HG02571 (cell line): ENCODE measurements around the gene FER1L5.

Source experiments
- ATAC-seq: cut with Tn5 transposase; IDR thresholded peaks from one replicate; pipeline ENCODE4 v1.9.1; 2021; ENCODE audit warnings: mild to moderate bottlenecking, moderate library complexity; ENCODE audit not compliant: unreplicated experiment

The FER1L5 gene

DNA sequence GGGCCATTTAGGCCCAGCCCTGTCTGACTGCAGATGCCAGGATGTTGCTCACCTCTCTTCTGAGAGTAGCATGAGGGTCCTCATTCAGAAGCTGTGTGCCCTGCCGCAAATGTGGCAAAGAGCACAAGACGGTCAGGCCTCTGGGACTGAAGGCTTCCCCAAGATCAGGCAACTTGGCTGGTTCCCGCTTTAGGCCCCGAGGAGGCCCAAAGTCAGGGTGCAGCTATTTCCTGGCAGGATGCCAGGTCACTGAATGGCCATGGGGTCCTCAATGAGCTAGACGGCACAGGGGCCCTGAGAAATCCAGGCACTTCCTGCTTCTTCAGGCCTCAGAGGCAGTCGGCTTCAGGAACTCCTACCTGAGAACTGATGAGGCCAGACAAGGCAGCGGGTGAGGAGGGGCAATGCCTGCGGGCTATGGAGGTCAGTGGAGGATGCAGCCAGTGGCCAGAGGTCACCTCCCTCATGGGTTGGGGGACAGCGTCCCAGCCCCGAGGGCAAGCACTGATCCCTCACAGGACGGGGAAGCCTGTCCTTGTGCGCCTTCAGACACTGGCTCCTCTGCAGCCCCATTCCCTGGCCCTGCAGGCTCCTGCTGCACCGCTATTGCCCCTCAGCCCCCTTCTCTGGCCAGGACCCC, 52.4 kb downstream of the FER1L5 start:
- ATAC-seq: no peak

DNA sequence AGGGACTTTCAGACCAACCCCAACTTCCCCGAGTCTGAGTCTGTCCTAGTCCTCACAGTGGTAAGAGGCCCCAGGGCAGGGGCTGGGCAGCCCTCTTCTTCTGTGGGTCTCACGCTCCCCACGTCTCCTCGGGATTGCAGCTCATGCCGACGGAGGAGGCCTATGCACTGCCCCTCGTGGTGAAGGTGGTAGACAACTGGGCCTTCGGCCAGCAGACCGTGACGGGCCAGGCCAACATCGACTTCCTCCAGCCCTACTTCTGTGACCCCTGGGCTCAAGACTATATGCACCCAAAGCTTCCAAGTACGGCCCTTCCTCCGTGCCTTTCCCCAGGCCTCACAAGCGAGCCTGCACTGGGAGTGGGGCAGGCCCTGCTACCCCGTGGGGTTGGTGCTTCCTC, 53.0 kb downstream of the FER1L5 start:
- ATAC-seq: no peak

DNA sequence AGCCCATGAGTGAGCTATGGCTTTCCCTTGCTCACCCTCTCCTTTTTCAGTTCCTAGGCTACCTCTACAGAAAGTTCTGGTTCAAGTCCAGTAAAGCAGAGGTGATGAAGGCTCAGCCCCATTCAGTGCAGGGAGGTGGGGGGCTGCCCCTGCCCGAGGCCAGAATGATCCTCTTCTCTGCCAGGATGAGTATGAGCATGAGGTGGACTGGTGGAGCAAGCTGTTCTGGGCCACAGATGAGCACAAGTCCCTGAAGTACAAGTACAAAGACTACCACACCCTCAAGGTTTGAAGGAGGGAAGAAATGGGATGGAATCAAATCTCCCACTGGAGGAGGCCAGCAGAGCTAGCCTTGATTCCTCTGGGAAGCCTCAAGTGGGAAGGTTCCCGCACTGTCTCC, 54.9 kb downstream of the FER1L5 start:
- no peak for ATAC-seq

- ATAC-seq: no peak
Observed at GRCh38 chr2:96698221-96698861, 55.8 kb downstream of the FER1L5 start.

- no peak for ATAC-seq
Observed at GRCh38 chr2:96699021-96699420, 56.5 kb downstream of the FER1L5 start.

DNA sequence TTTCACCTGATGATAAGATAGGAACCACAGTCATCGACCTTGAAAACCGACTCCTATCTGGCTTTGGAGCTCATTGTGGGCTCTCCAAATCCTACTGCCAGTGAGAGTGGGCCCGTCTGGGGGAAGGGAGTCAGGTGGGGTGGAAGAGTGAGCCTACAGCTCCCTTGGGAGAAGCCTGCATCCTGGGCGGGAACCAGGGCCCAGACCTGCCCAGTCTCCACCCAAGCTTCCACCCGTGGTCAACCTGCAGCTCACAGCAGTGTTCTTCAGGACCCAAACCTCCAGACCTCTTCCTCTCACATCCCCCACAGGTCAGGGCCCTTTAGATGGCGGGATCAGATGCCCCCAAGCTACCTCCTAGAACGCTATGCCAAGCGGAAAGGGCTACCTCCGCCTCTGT, 57.1 kb downstream of the FER1L5 start:
- no peak for ATAC-seq

DNA sequence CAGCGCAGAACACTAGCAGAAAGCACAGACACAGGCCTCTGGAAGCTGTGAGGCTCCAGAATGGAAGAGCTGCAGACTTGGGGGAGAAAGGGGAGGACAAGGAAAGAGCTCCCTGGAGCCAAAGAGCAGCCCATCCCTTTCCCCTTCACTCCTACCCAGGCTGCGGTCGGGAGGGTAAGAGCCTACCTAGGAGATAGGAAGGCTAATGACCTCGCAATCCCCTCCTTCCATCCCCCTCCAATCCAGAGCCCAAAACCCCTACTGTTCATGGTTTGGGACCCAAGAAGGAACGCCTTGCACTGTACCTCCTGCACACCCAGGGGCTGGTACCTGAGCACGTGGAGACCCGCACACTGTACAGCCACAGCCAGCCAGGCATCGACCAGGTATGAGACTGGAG, 57.5 kb downstream of the FER1L5 start:
- no peak for ATAC-seq

- ATAC-seq: no peak
Observed at GRCh38 chr2:96701636-96702035, 59.1 kb downstream of the FER1L5 start.

DNA sequence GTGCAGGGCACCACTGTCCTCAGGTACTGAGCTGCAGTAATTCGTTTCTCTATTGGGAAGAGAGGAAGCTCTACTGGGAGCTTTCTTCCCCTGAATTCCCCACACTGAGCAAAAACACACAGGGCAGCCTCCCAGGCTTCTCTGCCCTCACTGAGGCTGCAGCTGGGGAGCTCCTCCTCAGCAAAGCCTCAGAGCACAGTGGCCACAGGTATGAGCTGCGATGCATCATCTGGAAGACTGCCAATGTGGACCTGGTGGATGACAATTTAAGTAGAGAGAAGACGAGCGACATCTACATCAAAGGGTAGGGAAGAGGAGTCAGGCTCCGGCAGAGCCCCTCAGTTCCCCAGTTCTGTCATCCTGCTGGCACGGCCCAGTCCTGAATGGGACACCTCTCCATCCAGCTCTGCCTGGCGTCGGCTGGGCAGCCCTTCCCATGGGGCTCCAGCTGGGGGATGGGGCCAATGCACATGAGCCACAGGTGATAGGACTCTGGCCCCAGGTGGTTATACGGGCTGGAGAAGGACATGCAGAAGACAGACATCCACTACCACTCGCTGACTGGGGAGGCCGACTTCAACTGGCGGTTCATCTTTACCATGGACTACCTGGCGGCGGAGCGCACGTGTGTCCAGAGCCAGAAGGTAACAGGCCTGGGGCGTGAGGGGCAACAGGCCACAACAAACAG, 59.7 kb downstream of the FER1L5 start:
- no peak for ATAC-seq

DNA sequence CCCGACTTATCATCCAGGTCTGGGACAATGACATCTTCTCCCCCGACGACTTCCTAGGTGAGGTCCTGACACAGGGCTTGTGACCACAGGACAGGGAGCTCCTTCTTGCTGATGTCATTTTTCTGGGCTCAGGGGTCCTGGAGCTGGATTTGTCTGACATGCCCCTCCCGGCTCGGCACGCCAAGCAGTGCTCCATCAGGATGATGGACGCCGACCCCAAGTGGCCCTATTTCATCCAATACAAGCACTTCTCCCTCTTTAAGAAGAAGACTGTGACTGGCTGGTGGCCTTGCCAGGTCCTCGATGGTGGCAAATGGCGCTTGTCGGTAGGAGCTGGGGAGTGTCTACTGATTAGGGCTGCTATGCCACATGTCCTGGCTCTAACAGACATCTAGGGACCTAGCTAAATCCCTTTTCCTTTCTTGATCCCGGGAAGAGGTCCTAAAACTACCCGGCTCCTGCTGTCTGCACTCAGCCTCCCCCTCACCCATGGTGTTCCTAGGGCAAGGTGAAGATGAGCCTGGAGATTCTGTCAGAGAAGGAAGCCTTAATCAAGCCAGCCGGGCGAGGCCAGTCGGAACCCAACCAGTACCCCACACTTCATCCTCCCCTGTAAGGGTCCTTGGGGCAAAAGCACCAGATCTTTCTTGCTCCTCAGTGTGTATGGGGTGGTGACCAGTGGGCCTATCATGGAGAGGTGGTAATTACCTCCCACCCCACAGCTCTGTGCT, 60.6 kb downstream of the FER1L5 start:
- no peak for ATAC-seq

GRCh38 chr2:96710985-96711384, 68.4 kb downstream of the FER1L5 start:
- ATAC-seq: no peak

GRCh38 chr2:96715658-96716057, 73.1 kb downstream of the FER1L5 start:
- ATAC-seq: no peak

GRCh38 chr2:96716388-96716787, 73.8 kb downstream of the FER1L5 start:
- no peak for ATAC-seq

GRCh38 chr2:96726131-96726530, 83.6 kb downstream of the FER1L5 start:
- no peak for ATAC-seq

- no peak for ATAC-seq
Observed at GRCh38 chr2:96727431-96727830, 84.9 kb downstream of the FER1L5 start.

DNA sequence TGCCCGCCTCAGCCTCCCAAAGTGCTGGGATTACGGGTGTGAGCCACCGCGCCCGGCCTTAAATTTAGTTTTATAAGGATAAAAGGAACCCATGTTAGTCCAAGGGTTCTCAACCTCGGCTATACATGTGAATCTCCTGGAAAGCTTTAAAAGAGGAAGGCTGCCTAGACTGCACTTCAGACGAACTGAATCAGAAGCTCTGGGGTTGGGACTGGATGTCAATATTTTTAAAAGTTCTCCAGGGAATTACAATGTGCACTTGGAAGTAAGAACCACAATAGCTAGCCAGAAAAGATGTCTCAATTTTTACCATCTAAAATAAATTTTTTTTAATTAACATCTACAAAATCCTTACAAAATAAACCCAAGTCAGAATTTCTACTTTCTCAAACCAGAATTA, 87.2 kb downstream of the FER1L5 start:
- no peak for ATAC-seq

- ATAC-seq: no peak
Observed at GRCh38 chr2:96730212-96730611, 87.6 kb downstream of the FER1L5 start.

GRCh38 chr2:96733931-96734330, 91.4 kb downstream of the FER1L5 start:
- no peak for ATAC-seq

DNA sequence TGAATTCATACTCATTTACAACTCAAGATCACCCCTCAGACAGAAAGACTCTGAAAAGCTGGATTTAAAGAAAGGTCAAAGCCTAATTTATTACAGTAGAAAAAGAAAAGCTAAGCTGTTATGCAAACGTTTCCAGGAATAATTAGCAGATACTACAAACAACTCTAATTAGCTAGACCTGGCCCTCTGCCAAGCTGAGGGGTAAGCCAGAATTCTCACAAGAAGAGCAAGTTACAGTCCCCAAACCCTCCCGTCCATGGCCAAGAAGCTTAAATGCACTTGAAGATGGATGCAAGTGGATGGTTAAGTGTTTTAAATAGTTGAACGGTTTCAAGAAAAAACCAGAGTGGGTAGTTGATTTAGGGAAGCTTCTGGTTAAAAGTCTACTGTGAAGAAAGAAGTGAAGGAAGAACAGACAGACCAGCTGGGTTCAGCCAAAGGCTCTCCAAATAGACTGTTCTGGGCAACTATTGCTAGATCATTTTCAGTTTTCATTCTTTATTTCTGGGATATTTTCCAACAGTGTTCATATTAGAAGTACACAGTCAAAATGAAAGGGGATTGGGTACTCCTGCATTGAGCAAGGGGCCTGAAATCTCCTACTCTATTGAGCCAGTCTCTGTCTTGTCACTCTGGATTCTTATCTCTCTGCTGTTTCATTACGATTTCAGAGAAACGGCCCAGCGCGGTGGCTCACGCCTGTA, 92.5 kb downstream of the FER1L5 start:
- no peak for ATAC-seq

DNA sequence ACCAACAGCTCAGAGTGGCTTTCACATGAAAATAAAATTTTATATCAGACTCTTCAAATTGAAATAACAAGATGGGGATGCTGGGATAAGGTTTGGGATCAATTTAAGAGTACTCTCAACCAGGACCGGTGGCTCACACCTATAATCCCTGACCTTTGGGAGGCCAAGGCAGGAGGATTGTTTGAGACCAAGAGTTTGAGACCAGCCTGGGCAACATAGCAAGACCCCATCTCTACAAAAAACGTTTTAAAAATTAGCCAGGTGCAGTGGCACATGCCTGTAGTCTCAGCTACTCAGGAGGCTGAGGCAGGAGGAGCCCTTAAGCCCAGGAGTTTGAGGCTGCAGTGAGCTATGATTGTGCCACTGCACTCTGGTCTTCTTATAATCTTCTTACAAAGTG, 94.7 kb downstream of the FER1L5 start:
- ATAC-seq: no peak

GRCh38 chr2:96737831-96738230, 95.3 kb downstream of the FER1L5 start:
- ATAC-seq: no peak
